SK-N-SH treated with all-trans-retinoic acid at 6 μM for 48 hours (cell line): ENCODE measurements around the gene DNAH1.
A peak's percentile ranks its signal among the peaks of the same experiment; 100 is the strongest.

ENCODE experiments used
- ATAC-seq: fragments of 200-7000 bp; cut with Tn5 transposase; 3 replicates; pipeline ENCODE4 v1.9.1; 2020; ENCODE audit warnings: mild to moderate bottlenecking, moderate library complexity
- ARNTL ChIP-seq: fragments of 450-650 bp; formaldehyde crosslinking; IDR thresholded peaks from 2 replicates; pipeline ENCODE4 v1.5.0; 2020; ENCODE audit warnings: low read depth, mild to moderate bottlenecking, moderate library complexity, borderline replicate concordance
- BACH2 ChIP-seq: fragments of 250-450 bp; sonication (Bioruptor Pico); IDR thresholded peaks from 2 replicates; pipeline ENCODE4 v1.9.0; 2021; ENCODE audit warnings: mild to moderate bottlenecking, borderline replicate concordance
- CREB5 ChIP-seq: fragments of 250-450 bp; sonication (Bioruptor Pico); IDR thresholded peaks from 2 replicates; pipeline ENCODE4 v1.5.1; 2020; ENCODE audit warnings: low read depth, mild to moderate bottlenecking, moderate library complexity
- CSDC2 ChIP-seq: fragments of 250-450 bp; sonication (Bioruptor Pico); IDR thresholded peaks from 2 replicates; pipeline ENCODE4 v1.5.0; 2020; ENCODE audit warnings: mild to moderate bottlenecking, moderate library complexity
- ESRRG ChIP-seq: fragments of 250-450 bp; sonication (Bioruptor Pico); IDR thresholded peaks from 2 replicates; pipeline ENCODE4 v1.6.1; 2021; ENCODE audit warnings: mild to moderate bottlenecking
- GLIS3 ChIP-seq: fragments of 250-450 bp; sonication (Bioruptor Pico); IDR thresholded peaks from 2 replicates; pipeline ENCODE4 v1.5.0; 2020; ENCODE audit warnings: mild to moderate bottlenecking, moderate library complexity
- ISL1 ChIP-seq: fragments of 250-450 bp; sonication (Bioruptor Pico); IDR thresholded peaks from 2 replicates; pipeline ENCODE4 v2.1.2; 2022; ENCODE audit warnings: mild to moderate bottlenecking, moderate library complexity
- OSR1 ChIP-seq: fragments of 250-450 bp; sonication (Bioruptor Pico); IDR thresholded peaks from 2 replicates; pipeline ENCODE4 v1.8.0; 2022; ENCODE audit warnings: moderate library complexity, mild to moderate bottlenecking, inconsistent platforms
- PATZ1 ChIP-seq: fragments of 250-450 bp; sonication (Bioruptor Pico); IDR thresholded peaks from 2 replicates; pipeline ENCODE4 v1.8.0; 2020; ENCODE audit warnings: mild to moderate bottlenecking, moderate library complexity, borderline replicate concordance
- POU6F1 ChIP-seq: fragments of 250-450 bp; sonication (Bioruptor Pico); IDR thresholded peaks from 2 replicates; pipeline ENCODE4 v1.8.0; 2021; ENCODE audit warnings: low read depth, mild to moderate bottlenecking, moderate library complexity, borderline replicate concordance
- RARB ChIP-seq: fragments of 250-450 bp; sonication (Bioruptor Pico); IDR thresholded peaks from 2 replicates; pipeline ENCODE4 v1.8.0; 2021; ENCODE audit warnings: mild to moderate bottlenecking, moderate library complexity
- TCF4 ChIP-seq: fragments of 250-450 bp; sonication (Bioruptor Pico); IDR thresholded peaks from 2 replicates; pipeline ENCODE4 v1.8.0; 2021; ENCODE audit warnings: mild to moderate bottlenecking, moderate library complexity, borderline replicate concordance
- TOX ChIP-seq: fragments of 250-450 bp; sonication (Bioruptor Pico); IDR thresholded peaks from 2 replicates; pipeline ENCODE4 v1.8.0; 2021; ENCODE audit warnings: mild to moderate bottlenecking, moderate library complexity, borderline replicate concordance
- TSHZ2 ChIP-seq: fragments of 250-450 bp; sonication (Bioruptor Pico); IDR thresholded peaks from 2 replicates; pipeline ENCODE4 v1.5.0; 2020; ENCODE audit warnings: mild to moderate bottlenecking, moderate library complexity
- ZC3H10 ChIP-seq: fragments of 250-450 bp; sonication (Bioruptor Pico); IDR thresholded peaks from 2 replicates; pipeline ENCODE4 v1.5.1; 2021; ENCODE audit warnings: mild to moderate bottlenecking, moderate library complexity
- ZFP3 ChIP-seq: fragments of 250-450 bp; sonication (Bioruptor Pico); IDR thresholded peaks from 2 replicates; pipeline ENCODE4 v1.5.0; 2020; ENCODE audit warnings: mild to moderate bottlenecking, moderate library complexity
- ZFP30 ChIP-seq: fragments of 450-650 bp; formaldehyde crosslinking; IDR thresholded peaks from 2 replicates; pipeline ENCODE4 v1.5.0; 2022; ENCODE audit warnings: mild to moderate bottlenecking, moderate library complexity
- ZNF565 ChIP-seq: fragments of 450-650 bp; formaldehyde crosslinking; conservative IDR thresholded peaks from 2 replicates; pipeline ENCODE4 v1.5.0; 2020; ENCODE audit warnings: low read depth, mild to moderate bottlenecking, moderate library complexity
- ZNF70 ChIP-seq: fragments of 450-650 bp; formaldehyde crosslinking; IDR thresholded peaks from 2 replicates; pipeline ENCODE4 v1.5.0; 2020; ENCODE audit warnings: mild to moderate bottlenecking, moderate library complexity
- ZNF8 ChIP-seq: fragments of 450-650 bp; formaldehyde crosslinking; IDR thresholded peaks from 2 replicates; pipeline ENCODE4 v1.5.0; 2020; ENCODE audit warnings: mild to moderate bottlenecking, moderate library complexity
- TF ChIP-seq, protein P1 (sequence below): fragments of 250-450 bp; sonication (Bioruptor Pico); IDR thresholded peaks from 2 replicates; pipeline ENCODE4 v1.5.1; 2021; ENCODE audit warnings: mild to moderate bottlenecking, moderate library complexity

The DNAH1 gene

DNA sequence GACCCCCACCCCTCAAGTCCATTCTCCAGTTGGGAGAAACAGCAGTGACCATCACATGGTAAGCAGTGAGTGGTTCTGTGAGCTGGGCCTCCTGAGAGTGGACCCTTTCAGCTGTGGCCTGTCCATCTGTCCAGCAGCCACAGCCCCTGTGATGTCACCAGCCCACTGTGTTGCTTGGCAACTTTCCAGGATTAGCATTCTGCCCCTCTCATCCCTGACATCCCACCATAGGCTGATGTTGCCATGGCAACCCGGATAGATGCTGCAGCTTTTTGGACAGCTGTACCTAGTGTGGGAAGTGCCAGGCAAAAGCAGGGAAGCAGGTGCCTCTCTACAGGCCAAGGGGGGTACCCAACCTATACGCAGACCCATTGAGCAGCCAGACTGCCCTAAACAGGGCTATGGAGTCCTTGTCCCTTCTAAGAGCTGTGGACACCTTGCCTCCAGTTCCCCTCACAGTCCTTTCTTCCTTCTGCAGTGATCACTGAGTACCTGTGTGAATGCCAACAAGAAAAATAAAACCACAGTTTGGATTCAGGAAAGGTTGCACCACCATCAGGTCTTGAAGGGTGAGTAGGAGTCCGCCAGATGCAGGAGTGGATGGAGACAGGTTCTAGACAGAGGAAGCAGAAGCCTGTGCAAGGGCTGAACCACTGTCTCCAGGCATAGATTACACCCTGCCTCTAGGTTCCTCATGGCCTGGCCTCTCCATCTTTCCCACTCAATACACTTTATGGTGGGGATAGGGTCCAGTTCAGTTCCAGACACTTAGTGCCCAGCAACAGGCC lies at the start of gene DNAH1:
Gene DNAH1 (plus strand): TSS at position 343 of the 788 bp plus-strand sequence. CDS start 6,124 bp downstream, outside the sequence.
- TF ChIP-seq CSDC2, result no peak
- TF ChIP-seq CREB5, result no peak
- TF ChIP-seq ZFP3 (CRISPR knock-in tag), result peak; percentile 97
- TF ChIP-seq PATZ1, result no peak
- 0 out of 2 replicates have a peak, but pooled peaks have one; percentile 17 for TF ChIP-seq ZNF70 (CRISPR knock-in tag)
- ATAC-seq, result no peak

GRCh38 chr3:52268036-52268435 lies 48.1 kb upstream of the DNAH1 start:
- TF ChIP-seq OSR1 (CRISPR knock-in tag) (no peak), BACH2 (CRISPR knock-in tag) (no peak), ZNF8 (CRISPR knock-in tag) (no peak), ZNF565 (CRISPR knock-in tag) (no peak), GLIS3 (no peak), ESRRG (CRISPR knock-in tag) (no peak), TSHZ2 (CRISPR knock-in tag) (no peak), ISL1 (CRISPR knock-in tag) (no peak), CREB5 (no peak), TOX (CRISPR knock-in tag) (no peak), ZFP30 (CRISPR knock-in tag) (no peak), ZFP3 (CRISPR knock-in tag) (no peak), ARNTL (CRISPR knock-in tag) (no peak), TCF4 (no peak), CSDC2 (no peak), RARB (CRISPR knock-in tag) (no peak), POU6F1 (CRISPR knock-in tag) (no peak), ZC3H10 (CRISPR knock-in tag) (no peak), PATZ1 (no peak)
- TF ChIP-seq, protein P1, sequence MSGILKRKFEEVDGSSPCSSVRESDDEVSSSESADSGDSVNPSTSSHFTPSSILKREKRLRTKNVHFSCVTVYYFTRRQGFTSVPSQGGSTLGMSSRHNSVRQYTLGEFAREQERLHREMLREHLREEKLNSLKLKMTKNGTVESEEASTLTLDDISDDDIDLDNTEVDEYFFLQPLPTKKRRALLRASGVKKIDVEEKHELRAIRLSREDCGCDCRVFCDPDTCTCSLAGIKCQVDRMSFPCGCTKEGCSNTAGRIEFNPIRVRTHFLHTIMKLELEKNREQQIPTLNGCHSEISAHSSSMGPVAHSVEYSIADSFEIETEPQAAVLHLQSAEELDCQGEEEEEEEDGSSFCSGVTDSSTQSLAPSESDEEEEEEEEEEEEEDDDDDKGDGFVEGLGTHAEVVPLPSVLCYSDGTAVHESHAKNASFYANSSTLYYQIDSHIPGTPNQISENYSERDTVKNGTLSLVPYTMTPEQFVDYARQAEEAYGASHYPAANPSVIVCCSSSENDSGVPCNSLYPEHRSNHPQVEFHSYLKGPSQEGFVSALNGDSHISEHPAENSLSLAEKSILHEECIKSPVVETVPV (CRISPR knock-in tag), result no peak

More at GRCh38 chr3:52268036-52268435, 48.1 kb upstream of the DNAH1 start:
- ATAC-seq, result no peak
